ENCODE data around the gene TNFRSF17. TPM values are rescaled to one million over a fixed set of nuclear protein-coding genes. Genes with fewer than 3 reads are reported as not detected.
"Not testable (repeated sequence)": the region's sequence is repeated elsewhere in the genome, so short reads cannot be mapped to it uniquely, and the experiment has no call there.

Gene TNFRSF17
- total RNA-seq, 2 donors from 2014 or later: not detected

GRCh38 chr16:11946433-11946832, 18.6 kb upstream of the TNFRSF17 start:
- TF ChIP-seq CTCF (IDR thresholded peaks at IDR 0.05): no peak

GRCh38 chr16:11948819-11949218, 16.2 kb upstream of the TNFRSF17 start:
- ATAC-seq (ENCODE audit: insufficient number of reproducible peaks, low FRiP score, low read depth) (no peak), DNase-seq (ENCODE audit: low spot score) (no peak)
- no peak for TF ChIP-seq CTCF (IDR thresholded peaks at IDR 0.05)
- Histone ChIP-seq H3K4me1 (ENCODE audit: control insufficient read depth in 1 of 2, low read depth in 2 of 2) (no peaks in the 10 kb centered on the region), H3K9me3 (no peaks in the 10 kb centered on the region), H3K4me3 (no peak overlapping the region), H3K36me3 (no peaks in the 10 kb centered on the region), H3K27me3 (replicated peaks; ENCODE audit: insufficient read depth) (no peaks in the 10 kb centered on the region), H3K27ac (no peak overlapping the region)

More at GRCh38 chr16:11946433-11946832, 18.6 kb upstream of the TNFRSF17 start:
- H3K4me3 ChIP-seq: no peak overlapping the region
- H3K4me1 ChIP-seq (ENCODE audit: control insufficient read depth in 1 of 2, low read depth in 2 of 2): no peaks in the 10 kb centered on the region
- no peaks in the 10 kb centered on the region for H3K36me3 ChIP-seq
- ATAC-seq (ENCODE audit: insufficient number of reproducible peaks, low FRiP score, low read depth) (no peak), DNase-seq (ENCODE audit: low spot score) (no peak)
- H3K9me3 ChIP-seq: no peaks in the 10 kb centered on the region
- H3K27me3 ChIP-seq (replicated peaks; ENCODE audit: insufficient read depth): no peaks in the 10 kb centered on the region
- no peak overlapping the region for H3K27ac ChIP-seq

GRCh38 chr16:11949527-11949926, 15.5 kb upstream of the TNFRSF17 start:
- peak; percentile 34 for TF ChIP-seq CTCF (IDR thresholded peaks at IDR 0.05)
- ATAC-seq (ENCODE audit: insufficient number of reproducible peaks, low FRiP score, low read depth) (no peak), DNase-seq (ENCODE audit: low spot score) (no peak)
- Histone ChIP-seq H3K4me3 (no peak overlapping the region), H3K27ac (no peak overlapping the region), H3K4me1 (ENCODE audit: control insufficient read depth in 1 of 2, low read depth in 2 of 2) (no peaks in the 10 kb centered on the region), H3K9me3 (no peaks in the 10 kb centered on the region), H3K36me3 (no peaks in the 10 kb centered on the region), H3K27me3 (replicated peaks; ENCODE audit: insufficient read depth) (no peaks in the 10 kb centered on the region)

DNA sequence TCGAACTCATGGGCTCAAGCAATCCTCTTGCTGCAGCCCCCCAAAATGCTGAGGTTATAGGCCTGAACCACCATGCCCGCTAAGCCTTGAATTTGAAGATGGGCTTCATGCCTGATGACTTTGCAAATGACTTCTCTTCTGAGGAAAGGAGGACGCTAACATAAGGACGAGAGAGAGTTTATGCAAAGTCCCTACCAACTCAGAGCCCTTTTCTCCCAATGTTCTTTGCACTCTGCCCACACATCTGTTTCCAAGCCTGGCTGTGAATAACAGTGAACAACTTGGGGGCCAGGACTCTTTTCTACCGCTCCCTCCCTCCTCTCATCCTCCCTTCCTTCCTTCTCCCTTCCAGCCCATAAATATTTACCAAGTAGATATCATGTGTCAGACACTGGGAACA, 14.6 kb upstream of the TNFRSF17 start:
- Histone ChIP-seq H3K4me3 (no peak overlapping the region), H3K27ac (no peak overlapping the region), H3K27me3 (replicated peaks; ENCODE audit: insufficient read depth) (no peaks in the 10 kb centered on the region), H3K36me3 (no peaks in the 10 kb centered on the region), H3K4me1 (ENCODE audit: control insufficient read depth in 1 of 2, low read depth in 2 of 2) (no peaks in the 10 kb centered on the region), H3K9me3 (no peaks in the 10 kb centered on the region)
- DNase-seq (ENCODE audit: low spot score) (no peak), ATAC-seq (ENCODE audit: insufficient number of reproducible peaks, low FRiP score, low read depth) (no peak)
- TF ChIP-seq CTCF (IDR thresholded peaks at IDR 0.05): no peak

- H3K27me3 ChIP-seq (replicated peaks; ENCODE audit: insufficient read depth); H3K9me3 ChIP-seq; H3K27ac ChIP-seq; H3K36me3 ChIP-seq; H3K4me3 ChIP-seq; H3K4me1 ChIP-seq (ENCODE audit: control insufficient read depth in 1 of 2, low read depth in 2 of 2); DNase-seq (ENCODE audit: low spot score); ATAC-seq (ENCODE audit: insufficient number of reproducible peaks, low FRiP score, low read depth): not testable (repeated sequence)
These were observed 11.4 kb upstream of the TNFRSF17 start for GRCh38 chr16:11953576-11953975.

DNA sequence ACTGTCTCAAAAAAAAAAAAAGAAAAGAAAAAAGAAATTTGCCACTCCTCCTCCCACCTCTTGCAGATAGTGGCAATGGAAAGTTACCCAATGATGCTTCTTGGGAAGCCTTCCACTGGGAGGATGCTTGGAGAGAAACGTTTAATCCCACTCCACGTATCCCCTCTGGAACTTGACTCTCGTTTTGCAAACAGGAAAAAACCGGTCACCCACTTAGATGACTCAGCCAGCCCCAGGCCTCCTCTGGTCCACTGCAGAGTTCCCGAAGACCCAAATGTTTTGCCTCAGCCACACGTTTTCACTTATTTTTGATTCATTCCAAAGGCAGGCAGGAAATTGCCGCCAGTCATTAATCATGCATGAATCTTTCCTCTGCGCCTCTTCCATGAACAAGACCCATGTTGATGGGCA, 9.3 kb upstream of the TNFRSF17 start:
- Histone ChIP-seq H3K4me1 (ENCODE audit: control insufficient read depth in 1 of 2, low read depth in 2 of 2) (no peaks in the 10 kb centered on the region), H3K9me3 (no peaks in the 10 kb centered on the region), H3K36me3 (no peaks in the 10 kb centered on the region), H3K27me3 (replicated peaks; ENCODE audit: insufficient read depth) (no peaks in the 10 kb centered on the region), H3K4me3 (no peak overlapping the region), H3K27ac (no peak overlapping the region)
- TF ChIP-seq CTCF (IDR thresholded peaks at IDR 0.05): no peak
- DNase-seq (ENCODE audit: low spot score) (no peak), ATAC-seq (ENCODE audit: insufficient number of reproducible peaks, low FRiP score, low read depth) (no peak)
